DND-41 (cell line): ENCODE results near the gene CHORDC1.

Experiments used
- CTCF ChIP-seq: IDR thresholded peaks from 2 replicates; pipeline ENCODE4 v1.5.1; 2012; ENCODE audit warnings: borderline replicate concordance, low read length, moderate library complexity, mild to moderate bottlenecking; ENCODE audit not compliant: poor library complexity, severe bottlenecking; ENCODE audit errors: extremely low read depth
- EZH2 ChIP-seq: IDR thresholded peaks from 3 replicates; pipeline ENCODE4 v1.6.1; 2012; ENCODE audit warnings: borderline replicate concordance, low read depth, mild to moderate bottlenecking, moderate library complexity, low read length, inconsistent platforms; ENCODE audit not compliant: severe bottlenecking

DNA sequence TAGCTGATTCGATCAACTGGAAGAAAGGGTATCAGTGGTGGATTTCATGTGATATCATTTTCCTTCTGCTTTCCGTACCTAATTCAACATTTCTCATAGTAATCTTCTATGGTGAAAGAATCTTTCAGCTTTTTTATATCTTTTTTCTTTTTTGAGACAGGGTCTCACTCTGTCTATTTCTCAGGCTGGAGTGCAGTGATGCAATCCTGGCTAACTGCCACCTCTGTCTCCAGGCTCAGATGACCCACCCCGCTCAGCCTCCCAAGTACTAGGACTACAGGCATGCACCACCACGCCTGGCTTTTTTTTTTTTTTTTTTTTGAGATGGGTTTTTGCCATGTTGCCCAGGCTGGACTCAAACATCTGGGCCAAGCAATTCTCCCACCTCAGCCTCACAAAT lies 18.6 kb upstream of the CHORDC1 start:
- TF ChIP-seq CTCF: no peak
- no peak for TF ChIP-seq EZH2
